HG03108 (cell line): ENCODE measurements around the gene TCF7L2.

Experiments
- ATAC-seq: cut with Tn5 transposase; IDR thresholded peaks from one replicate; pipeline ENCODE4 v1.9.1; 2021; ENCODE audit warnings: moderate library complexity; ENCODE audit not compliant: unreplicated experiment

The TCF7L2 gene

DNA sequence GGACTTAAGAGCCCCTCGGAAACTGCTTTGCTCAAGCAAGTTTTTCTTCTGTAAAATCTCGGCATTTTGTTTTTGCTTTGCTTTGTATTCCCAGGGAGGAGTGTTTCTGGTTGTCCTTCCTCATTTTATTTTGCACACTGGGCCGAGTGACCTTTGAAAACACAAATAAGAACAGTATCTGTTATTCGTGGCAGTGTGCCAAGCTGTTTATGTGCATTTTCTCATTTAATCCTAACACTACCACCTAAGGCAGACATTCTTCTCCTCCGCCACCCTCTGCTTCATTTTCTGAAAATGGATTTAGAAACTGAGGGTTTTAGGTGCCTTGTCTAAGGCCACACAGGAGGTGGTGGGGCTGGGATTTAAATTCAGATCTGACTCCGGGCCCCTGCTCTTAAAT is 218.5 kb downstream of the TCF7L2 start:
- no peak for ATAC-seq

DNA sequence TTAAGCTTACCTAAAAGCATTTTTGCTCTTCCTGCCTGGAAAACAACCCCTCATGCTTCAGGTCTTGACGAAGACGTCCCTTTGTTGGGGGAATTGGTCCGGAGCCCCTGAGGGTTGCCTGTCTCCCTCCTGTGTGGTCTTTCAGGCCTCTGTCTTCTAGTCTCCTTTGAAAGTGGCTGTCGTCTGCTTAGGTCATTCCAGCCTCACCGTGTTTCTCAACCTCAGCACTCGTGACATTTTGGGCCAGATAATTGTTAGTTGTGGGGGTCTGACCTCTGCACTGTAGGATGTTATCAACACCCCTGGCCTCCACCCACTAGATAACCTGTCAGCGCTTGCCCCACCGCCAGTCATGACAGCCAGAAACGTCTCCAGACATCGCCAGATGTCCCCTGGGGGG is 219.1 kb downstream of the TCF7L2 start:
- no peak for ATAC-seq

DNA sequence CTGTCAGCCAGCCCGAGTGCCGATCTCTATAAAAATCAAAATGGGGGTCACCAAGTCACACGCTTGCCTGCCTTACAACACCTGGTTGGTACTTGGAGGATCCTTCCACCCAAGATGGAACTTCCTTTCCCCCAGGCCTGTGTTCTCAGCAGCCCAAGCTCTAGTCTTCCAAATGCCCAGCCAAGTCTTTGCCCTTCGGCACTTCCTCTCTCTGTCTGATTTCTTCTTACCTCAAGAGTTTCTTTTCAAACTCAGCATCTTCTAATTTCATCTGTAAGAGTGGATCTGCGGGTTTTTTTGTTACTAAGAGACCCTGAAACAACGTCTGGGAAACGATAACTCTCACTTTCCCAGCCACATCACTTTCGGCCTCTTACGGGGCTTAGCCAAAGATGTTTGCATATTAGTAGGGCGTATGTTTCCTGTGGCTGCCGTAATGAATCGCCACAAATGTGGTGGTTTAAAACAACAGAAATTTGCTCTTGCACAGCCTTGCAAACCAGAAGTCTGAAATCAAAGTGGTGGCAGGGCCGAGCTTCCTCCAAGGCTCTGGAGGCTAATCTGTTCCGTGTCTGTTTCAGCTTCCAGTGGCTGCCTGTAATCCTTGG is 219.9 kb downstream of the TCF7L2 start:
- ATAC-seq: peak; percentile 86

DNA sequence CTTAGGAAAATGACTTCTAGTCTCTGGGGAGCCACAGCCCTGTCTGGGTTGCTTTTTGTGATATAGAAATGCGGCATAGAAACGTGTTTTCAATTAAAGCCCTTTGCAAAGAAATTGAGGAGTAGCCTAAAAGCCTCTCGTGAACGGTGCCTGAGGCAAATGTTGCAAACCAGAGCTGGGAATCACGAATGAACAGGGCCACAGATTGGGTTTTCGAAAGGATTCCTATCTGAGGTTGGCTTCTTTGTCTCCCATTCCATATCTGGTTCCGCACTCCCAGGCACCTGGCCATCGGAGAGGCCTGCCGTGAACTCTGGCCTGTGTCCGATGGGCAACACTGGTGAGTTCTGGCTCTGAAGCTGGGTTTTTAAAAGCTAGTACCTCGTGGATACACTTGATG is 221.6 kb downstream of the TCF7L2 start:
- no peak for ATAC-seq

DNA sequence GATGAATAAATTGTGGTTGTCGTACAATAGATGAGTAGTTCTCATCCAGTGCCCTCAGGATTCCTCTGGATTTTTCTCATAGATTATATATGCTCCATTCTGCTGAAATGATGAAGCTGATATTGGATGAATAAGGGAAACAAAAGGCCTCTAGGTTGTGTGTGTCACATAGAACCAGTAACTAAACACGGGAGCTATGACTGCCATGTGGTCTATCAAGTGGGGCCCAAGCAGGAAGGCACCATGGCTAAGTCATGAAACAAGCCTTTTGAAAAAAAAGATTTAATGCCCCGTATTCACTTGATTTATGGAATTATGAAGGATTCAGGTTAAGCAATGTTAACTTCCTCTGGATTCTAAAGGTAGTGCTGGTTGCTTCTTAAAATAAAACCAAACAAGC is 225.1 kb downstream of the TCF7L2 start:
- no peak for ATAC-seq

DNA sequence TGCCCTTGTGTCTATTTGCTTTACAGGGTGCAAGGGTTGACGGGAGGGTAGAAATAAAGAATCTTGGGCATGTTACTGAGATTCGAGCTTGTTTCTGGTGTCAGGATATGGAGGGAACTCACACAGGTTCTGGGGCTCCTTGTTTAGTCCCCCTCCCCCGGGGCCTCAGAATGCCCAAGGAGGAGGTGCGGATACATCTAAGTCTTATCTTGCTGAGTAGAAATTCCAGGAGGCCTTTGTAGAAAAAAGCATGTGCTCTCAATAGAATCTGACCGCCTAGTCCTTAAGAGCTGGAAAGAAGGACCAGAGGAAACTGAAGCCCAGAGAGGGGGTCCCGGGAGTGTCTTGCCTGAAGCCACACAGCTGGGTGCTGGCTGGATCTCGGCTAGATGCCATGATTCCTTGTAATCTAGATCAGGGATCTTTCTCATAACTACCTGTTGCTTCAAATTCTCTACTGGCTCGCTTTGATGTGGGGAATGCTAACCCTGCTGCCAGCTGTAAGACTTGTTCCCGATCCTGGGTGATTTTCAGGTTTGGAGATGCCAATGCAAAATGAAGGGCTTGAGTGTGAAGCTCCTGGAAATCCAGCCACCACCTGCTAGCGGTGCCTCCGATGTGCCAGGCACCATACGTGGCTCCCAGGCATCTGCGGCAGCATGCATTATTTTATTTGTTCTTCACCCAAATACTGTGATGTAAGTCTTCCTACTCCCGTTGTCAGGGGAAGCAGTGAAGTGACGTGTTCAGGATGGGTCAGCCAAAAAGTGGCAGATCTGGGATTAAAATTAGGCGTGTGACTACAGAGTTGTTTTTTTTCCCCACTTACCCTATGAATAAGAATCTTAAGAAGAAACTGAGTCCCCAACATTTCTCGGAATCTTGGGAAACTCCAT is 226.0 kb downstream of the TCF7L2 start:
- no peak for ATAC-seq

DNA sequence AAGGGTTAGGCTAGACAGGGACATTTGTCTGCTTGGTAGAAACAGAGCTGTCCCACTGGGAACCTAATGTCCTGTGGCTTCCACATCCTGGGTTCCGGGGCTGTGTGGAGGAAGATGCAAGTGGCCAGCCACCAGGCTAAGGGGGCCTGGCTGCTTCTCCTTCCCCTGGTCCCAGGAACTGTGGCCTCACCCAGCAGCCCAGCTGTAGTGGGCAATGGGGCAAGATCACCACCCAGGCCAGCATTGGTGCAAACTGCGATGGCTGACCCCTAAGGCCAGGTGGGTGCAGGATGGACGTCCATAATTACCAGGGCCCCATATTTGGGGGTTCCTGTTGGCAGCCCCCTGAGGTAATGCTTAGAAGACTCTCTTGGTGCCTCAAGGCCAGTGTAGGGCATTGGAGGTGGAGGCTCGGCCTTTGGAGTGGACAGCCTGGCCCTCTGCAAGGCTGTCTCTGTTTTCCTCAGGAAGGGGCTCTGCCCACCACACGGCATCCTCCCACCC is 226.7 kb downstream of the TCF7L2 start:
- ATAC-seq: no peak

DNA sequence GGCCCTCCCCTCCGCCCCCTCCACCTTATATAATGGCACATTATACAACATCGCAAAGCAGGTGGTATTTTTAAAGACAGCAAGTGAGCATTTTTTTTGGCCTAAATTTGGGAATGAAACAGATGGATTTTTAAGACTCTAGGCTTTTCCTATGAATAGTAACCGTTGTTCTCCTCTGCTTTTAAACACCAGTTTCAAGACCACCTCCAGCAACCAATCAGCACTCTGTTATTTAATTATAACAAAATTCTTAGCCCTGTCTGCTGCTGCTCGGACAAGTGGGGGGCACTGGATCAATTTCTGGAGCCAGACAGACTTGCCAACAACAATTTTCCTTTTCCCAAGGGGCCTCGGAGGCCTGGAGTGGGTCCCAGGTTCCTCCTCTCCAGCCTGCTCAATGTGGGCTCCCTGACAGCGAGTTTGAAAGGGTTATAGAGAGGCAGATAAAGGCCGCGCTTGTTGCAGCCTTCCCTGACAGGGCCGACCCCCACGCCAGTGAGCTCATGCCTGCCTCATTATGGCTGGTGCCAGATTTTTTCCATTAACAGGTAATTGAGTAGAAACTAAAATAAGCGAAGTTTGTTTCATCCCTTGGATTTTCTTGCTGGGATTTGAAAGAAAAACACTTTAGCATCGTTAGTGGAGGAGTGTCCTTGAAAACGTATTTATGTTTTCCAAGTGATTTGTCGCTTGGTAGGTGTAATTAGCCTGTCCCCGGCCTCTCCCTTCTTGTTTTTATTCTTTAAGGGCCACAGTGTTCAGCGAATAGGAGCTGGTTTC is 227.3 kb downstream of the TCF7L2 start:
- ATAC-seq: no peak

DNA sequence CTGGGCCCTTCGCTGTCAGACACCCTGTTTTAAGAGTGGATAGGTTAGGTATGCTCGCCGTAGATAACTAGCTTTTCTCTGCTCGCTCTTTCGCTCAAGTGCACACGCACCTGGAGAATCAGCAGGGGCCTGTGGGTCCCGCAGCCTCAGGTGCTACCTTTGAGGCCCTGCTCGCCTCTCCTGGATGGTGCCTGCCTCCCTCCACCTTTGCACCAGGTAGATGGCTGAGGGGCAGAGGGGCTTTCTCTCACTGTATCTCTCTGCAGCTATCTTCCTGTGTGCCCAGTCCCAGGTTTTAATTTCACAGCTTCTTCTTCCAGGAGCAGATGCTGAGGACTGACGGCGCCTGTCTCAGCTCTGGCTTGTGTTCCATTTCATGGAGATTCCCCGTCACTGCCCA is 227.9 kb downstream of the TCF7L2 start:
- no peak for ATAC-seq

DNA sequence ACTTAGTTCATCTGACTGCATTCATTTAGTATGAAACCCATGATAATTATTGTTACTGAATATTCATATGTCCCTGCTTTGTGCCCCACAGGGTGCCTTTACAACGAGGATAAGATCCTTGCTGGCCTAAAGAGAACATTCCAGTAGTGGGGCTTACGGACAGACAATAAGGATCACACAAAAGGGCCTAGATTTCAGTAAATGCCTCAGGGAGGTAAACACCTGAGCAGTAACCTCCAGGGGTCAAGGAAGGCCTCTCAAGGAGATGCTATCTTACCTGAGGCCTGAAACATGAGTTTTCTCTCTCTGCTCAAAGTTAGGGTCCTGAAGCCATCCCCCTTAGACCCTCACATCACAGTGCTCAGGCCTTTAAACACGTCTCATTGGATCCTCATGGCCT is 228.7 kb downstream of the TCF7L2 start:
- no peak for ATAC-seq

DNA sequence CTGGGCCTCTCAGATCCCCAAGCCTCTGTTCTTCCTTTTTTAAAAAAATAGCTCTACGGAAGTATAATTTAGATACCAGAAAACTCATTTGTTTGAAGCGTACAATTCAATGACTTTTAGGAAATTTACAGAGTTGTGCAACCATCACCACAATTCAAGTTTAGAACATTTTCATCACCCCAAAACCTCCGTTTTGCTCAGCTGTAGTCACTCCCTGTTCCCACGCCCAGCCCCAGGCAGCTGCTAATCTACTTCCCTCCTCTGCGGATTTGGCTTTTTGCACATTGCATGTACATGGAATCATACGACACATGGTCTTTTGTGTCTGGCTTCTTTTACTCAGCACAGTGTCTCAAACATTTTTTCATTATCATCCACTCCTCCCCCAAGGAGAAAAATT is 229.2 kb downstream of the TCF7L2 start:
- no peak for ATAC-seq

DNA sequence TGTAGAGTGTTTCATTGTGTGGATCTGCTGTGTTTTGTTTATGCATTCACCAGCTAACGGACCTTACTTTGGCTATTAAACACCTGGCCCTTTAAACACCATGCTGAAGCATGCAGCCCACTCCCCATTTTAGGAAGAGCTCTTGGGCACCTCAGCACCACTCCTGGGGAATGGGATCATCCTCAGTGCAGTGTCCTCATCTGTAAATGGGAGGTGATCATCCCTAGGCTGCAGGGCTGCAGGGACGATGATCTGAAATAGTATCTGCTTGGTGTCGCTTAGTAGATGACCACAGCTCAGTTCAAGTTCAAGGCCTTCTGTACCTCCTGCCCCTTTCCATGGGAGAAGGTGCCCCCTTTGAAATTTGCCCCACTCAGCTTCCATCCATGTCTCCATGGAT is 229.9 kb downstream of the TCF7L2 start:
- no peak for ATAC-seq

DNA sequence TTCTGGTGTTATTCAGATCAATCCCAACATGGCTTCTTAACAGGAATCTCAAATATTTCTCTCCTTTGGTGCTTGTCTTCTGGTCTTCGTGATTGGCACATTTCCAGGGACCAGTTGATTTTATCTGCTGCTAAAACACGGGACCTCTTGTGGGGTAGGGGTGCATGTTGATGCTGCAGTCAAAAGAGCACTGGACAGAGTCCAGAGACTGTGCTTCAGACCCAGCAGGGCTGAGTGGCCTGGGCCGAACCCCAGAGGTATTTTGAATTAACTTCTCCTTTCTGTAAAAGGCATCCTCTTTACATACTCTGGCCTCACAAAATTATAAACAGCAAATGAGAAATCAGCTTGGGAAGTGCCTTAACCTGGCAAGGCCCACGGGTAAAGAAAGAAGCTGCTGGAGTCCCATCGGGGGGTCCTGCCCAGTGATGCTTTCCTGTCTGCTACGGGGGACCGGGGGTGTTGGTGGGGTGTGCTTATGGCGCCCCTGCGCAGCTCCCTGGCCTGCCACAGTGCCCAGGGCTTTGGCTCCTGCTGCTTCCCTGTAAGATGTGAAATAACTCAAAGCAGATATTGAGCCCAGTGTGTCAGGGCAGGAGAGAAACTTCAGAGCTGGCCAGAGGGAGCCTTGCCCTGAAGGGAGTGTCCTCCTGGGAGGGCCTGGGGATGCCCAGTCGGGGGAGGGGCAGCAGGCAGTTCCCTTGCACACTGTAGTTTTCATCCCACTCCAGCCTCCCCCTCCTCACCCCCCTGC is 230.5 kb downstream of the TCF7L2 start:
- no peak for ATAC-seq

DNA sequence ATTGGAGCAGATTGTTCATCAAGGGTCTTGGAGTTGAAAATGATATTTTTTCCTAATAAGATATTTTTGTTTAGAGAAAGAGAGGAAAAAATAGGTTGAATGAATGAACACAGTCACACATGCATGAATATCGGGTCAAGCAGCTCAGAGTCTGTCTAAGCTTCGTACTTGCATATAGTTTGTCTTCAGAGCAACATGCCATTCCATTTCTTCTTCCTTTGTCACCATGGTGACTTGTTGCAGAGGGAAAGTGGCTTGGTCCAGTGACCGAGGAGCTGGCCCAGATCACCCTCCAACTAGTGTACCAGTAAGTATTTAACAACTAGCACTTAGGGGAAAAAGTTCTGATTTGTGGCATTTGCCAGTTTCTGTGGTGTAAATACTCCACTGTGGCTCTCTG is 232.1 kb downstream of the TCF7L2 start:
- ATAC-seq: no peak

DNA sequence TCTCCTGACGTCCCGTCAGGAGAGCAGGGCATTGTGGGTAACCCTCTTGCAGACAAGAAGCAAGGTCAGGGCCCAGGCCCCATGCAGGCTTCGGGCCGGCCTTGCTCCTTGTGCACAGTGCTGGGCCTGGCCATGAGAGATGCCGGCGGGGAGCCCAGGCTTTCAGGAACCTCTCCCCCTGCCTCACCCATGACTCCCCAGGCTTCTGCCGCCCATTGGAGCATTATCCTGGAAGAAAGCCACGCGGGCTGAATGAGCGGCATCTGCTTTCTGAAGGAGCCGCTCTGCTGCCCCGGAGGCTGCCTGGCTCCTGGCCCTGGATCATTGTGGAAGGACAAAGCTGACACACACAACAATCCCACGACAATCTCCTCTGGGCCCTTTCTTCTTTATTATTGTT is 233.5 kb downstream of the TCF7L2 start:
- ATAC-seq: no peak

DNA sequence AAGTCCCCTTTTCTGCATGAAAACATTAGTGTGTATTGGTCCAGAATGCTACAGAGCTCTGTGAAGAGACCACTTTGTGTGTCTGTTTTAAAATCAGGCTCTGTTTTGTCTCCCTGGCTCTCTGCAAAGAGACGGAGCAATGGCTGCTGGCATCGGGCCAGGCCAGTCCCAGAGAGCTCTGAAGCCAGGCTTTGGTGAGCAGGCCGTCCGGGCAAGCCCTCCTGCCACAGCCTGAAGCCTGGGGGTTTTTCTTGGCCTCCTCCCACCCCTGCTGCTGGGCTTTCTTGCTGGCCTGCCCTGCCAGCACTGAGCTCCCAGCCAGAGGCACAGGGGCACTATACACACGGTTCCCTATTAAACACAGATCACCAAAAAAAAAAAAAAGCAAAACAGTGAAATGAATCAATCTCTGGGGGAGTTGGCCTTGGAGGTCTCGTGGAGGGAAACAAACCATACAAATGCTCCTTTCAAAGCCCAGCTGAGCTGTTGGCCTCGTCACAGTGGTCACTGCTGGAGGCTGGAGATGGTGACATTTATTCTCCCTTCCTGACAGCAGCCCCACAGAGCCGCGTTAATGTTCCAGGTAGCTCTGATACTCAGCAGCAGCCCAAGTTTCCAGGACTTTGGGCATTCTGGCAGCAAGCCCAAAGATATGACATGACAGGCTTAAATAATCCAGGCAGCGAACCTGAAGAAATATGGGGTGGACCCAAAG is 237.2 kb downstream of the TCF7L2 start:
- ATAC-seq: no peak

DNA sequence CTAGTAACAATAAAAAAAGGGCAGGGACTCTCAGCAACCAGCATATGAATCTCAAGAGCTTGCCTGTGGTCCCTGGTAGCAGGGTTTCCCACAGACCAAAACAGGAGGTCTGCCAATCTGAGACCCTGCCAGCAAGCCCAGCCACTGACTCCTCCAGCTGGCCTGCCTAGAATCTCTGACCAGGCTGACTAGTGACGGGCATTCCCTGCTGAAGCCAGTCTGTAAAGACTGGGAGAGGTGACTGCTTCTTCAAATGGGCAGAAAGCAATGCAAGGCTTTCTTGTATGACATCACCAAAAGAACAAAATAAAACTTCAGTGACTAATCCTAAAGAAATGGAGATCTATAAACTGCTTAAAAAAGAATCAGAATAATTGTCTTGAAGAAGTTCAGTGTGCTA is 249.4 kb downstream of the TCF7L2 start:
- no peak for ATAC-seq

DNA sequence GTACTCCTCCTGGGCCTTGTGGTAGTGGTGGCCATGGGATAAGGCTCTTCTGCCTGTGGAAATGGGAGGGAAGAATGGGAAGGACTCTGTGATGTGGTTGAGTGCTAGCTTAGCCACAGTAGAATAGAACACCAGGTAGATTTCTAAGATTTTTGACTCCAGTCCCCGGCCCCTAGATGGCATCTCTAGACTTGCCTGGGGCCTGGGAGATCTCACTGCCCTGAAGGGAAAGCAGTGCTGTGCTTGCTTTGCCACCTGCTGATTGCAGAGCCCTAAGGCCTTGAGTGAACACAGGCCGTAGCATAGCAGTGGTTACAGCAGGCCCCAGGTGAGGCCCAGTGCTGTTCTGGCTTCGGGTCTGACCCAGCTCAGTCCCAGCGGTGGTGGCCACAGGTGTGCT is 252.0 kb downstream of the TCF7L2 start:
- no peak for ATAC-seq

DNA sequence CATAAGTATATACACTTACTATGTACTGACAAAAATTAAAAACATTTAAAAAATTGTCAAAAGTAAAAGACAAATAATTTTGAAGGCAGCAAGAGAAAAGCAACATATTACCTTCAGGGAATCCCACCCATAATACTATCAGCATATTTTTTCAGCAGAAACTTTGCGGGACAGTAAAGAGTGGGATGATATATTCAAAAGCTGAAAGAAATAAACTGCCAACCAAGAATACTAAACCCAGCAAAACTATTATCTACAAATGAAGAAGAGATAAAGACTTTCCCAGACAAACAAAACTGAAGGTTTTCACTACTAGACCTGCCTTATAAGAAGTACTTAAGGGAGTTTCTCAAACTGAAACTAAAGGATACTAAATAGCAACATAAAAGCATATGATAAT is 257.9 kb downstream of the TCF7L2 start:
- ATAC-seq: no peak

DNA sequence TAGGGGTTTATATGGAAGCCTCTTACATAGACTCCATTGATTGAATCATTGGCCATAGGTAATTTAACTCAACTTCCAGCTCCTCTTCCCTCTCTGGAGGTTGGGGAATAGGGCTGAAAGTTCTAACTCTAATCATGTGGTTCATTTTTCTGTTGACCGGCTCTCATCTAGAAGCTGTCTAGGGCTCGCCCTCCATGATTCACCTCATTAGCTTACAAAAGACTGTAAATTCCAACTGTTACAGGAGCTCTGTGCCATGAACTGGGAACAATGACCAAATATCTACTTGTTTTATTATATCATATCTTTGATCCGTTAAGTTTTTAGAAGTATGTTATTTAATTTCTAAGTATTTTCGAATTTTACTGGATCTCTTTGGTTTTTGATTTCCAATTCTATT is 263.0 kb downstream of the TCF7L2 start:
- no peak for ATAC-seq
